Colon (tissue), 2 donors: ENCODE measurements around the gene TIRAP.

ENCODE experiments used
- FAIRE-seq: peaks from 2 replicates; lab custom pipeline; 2012; peaks lifted over from hg19 to GRCh38; lab: Jason Lieb, UNC
- donor health status: control.
- donor health status: control.

TIRAP gene

DNA sequence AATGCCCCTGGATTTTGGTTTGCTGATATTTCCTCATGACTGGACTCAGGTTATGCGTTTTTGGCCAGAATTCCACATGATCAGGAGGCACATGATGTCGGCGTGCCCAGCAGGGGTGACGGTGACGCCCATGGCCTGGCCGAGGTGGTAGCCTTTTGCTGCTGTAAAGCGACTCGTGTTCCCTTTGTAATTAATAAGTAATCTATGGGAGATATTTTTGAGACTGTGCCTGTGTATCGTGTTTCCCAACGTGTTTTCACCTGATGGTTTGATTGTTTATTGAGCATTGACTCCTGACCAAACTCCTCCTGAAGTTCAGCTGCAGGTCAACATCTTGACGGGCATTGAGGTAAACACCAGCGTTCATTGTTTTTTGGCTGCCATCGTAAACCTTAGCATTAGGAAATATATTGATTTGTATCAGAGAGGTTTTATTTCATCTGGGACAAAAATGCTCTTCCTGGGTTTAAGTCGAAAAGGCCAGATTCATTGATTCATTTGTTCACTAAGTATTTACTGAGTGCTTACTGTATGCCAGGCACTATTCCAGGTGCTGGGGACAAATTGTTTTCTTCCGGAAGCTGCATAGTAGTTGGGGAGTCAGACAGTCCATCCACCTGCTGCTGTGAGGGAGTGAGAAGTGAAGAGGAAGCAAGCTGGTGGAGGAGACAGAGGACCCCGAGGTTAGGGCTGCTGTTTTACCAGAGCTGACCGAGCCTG, 44.5 kb downstream of the TIRAP start:
- FAIRE-seq, result no peak

DNA sequence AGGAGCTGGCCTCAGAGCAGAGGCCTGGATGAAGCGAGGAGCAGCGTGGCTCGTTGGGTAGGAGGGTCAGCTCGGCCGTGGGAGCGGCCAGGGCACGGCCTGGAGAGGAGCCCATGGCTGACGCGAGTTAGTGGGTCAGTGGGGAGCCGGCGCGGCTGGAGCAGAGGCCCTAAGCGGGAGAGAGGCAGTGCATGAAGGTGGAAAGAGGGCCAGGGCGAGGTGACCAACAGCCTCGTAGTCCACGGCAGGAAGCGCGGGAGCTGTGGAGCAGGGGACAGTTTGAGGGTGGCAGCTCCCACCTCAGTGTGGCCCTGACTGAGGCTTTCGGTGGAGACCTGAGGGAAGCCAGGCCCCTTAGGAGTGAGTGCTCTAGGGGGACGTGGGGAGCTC, 45.1 kb downstream of the TIRAP start:
- no peak for FAIRE-seq

GRCh38 chr11:126328444-126328843, 45.6 kb downstream of the TIRAP start:
- FAIRE-seq, result no peak

DNA sequence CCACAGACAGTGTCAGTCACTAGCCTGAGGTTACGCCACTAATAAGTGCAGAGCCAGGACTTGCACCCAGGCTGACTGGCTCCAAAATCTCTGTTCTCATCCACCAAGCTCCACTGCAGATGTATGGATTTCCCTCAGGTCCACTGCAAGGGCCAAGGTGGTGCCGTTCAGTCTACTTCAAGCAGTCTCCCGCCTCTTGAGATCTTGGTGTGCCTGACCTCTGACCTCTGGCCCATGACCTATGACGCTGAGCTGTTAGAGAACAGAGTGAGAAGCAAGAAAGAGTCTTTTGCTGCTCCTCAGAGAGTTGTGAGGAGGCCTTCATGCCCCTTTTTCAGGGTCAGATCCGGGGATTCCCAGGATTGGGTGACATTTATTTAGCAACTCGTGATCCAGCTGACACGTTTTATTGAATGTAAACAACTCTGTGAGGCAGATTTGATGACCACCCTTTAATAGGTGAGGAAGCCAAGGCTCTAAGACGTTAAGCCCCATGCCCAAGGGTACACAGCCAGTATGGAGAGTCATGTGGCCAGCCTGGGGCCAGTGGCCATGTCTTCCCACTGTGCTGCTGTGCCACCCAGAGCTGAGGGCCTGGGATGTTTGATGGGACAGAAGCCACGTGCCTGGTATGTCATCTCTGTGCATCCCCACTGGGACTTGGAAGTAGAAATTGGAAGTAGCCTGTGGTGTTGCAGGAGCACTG, 46.2 kb downstream of the TIRAP start:
- FAIRE-seq, result no peak

- no peak for FAIRE-seq
These were observed 46.8 kb downstream of the TIRAP start for GRCh38 chr11:126329644-126330211.

GRCh38 chr11:126331286-126331685, 48.4 kb downstream of the TIRAP start:
- no peak for FAIRE-seq

- FAIRE-seq, result no peak
These were observed 49.4 kb downstream of the TIRAP start for GRCh38 chr11:126332221-126332711.

DNA sequence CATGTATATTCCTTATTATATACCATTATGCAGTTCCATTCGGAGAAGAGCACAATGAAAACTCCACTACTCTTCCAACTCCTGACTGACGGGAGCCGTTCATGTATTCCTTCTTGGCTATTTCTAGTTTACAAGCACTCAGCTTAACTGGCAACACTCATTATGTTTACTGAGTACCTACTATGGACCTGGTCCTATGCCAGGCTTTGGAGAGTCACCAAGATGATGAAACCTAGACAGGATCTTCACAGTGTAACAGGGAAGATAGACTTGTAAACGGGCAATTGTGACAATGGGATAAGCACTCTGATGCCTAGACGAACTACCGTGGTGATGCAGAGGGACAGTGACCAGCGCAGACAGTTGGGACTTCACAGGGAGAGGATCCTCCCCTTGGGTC, 50.2 kb downstream of the TIRAP start:
- FAIRE-seq, result no peak

GRCh38 chr11:126334659-126335462, 52.0 kb downstream of the TIRAP start:
- FAIRE-seq, result no peak

GRCh38 chr11:126335463-126335760, 52.5 kb downstream of the TIRAP start:
- no peak for FAIRE-seq

DNA sequence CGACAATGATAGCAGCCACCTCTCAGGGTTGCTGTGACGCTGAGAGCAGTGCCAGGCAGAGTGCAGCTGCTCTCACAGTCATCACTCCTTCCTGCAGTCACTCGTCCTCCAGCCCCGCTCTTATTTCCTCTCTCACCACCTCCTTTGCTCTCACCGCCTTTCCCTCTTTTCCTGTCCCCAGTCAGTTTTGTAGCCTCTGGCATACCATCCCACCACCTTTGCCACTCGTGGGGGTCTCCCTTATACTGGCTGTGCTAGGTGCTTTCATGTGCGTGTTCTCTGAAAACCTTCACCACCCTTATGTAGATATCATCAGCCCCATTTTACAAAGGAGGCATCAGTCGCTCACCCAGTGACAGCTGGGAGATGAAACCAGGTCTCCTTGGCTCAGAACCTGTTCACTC, 53.2 kb downstream of the TIRAP start:
- no peak for FAIRE-seq

- FAIRE-seq, result no peak
These were observed 53.8 kb downstream of the TIRAP start for GRCh38 chr11:126336671-126337101.

- FAIRE-seq, result no peak
These were observed 54.2 kb downstream of the TIRAP start for GRCh38 chr11:126337126-126337473.

DNA sequence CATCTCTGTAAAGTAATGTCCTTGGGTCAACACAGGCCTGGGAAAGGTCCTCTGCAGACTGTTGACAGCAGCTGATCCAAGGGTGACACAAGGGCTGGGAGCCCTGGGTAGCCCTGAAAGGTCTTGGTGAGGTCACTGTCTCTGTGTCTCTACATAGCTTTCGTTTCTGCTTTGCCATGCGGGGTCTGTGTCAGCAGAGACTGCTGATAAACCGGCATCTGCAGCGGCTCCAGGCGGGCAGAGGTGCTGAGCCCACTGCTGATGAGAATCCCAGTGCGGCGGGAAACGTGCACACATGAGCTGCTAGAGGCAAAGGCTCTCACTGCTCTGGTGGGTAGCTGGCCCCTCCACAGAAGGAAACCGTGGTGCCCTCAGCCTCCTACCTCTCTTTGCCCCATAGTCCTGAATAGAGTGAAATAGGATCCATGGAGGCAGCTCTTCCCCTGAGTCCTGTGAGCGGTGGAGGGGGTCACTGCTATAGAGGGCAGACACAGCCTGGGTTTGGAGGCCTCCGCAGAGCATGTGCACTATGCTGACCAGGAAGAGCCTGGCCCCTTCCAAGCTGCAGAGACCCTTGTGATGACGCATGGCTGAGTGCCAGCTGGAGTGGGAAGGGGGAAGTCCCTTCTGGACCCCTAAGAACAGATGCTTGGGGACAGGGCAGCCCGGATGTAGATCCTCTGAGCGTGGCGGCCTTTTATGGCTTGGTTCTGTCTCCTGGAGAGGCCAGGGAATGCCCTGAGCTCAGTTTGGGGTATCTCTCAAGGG, 54.8 kb downstream of the TIRAP start:
- FAIRE-seq, result no peak

DNA sequence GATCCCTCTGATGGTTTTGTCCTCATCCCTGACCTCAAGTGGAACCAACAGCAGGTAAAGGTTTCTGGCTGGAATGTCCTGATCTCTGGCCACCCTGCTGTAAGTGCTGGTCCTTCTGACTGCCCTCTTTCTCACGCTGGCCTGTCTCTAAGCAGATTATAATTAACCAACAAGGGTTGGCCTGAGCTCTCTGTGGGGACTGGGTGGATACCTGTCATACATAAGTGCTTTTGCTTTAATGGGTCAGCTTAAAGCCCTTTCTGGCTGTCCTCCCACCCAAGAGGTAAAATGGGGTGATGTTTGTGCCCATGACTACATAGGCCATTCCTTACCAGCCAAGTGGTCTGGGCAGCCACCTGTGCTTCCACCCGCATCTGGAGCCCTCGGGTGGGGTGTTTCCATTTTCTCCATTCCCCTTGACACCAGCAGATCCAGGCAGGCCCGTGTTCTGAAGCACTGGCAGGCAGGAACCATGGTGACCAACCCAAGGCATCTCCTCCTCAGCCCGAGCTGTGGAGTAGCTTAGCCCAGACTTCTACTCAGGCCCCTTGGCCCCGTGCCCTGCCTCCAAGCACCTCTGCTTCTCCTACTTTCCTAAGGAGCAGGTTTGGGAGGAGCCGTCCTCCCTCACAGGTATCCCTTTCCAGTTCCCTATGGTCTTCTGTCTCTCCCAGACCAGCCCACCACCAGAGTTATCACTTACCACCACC, 55.6 kb downstream of the TIRAP start:
- no peak for FAIRE-seq

GRCh38 chr11:126339073-126339862, 56.4 kb downstream of the TIRAP start:
- FAIRE-seq, result no peak

DNA sequence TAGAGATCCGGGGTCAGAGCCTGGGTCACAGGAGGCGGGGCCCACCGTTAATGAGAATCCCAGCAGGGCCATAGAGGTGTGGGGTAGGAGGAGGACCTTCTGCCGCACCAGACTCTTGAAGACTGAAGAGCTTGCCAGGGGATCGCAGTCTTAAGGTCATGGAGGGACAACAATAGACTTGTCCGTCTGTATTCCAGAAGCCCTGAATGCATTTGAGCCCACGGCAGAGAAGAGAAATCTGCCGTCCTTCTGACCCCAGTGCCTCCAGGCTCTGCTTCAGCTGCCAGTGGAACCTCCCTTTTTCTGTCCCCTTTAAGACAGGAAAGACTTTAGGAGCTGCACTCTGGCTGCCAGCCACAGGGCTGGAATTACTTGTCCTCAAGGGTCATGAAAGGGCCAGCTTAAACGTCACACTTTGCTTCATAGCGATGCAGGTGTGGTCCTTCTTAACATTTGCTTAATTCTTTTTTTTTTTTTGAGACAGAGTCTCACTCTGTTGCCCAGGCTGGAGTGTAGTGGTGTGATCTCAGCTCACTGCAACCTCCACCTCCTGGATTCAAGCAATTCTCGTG, 57.1 kb downstream of the TIRAP start:
- FAIRE-seq, result no peak

DNA sequence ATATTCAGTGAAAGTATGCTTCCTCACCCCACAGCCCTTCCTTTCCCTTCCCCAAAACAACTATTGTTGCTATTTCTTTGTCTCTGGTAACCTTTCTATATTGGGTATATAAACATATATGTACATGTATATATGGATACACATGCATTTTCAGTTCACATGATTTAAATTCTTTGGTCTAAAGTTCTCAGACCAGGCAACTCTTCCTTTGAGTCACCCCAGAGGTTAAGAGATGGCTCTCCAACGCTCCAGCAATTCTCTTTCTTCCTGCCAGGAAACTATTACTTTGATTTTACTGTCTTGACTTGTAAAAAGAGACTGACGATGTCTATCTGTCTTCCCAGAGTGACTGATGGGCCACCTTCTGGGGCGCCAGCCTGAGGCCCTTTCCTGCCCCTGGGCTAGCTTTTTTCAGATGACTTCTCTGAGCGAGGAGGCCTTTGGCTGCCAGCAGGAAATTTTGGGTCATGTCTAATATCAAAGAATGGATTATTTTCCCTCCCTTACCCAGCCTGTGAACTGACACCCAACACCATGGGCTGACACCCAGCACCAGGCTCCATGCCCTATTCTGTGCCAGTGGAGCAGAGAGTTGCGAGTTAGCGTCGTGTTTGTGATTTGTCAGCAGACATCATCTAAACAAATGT, 58.2 kb downstream of the TIRAP start:
- FAIRE-seq, result no peak

DNA sequence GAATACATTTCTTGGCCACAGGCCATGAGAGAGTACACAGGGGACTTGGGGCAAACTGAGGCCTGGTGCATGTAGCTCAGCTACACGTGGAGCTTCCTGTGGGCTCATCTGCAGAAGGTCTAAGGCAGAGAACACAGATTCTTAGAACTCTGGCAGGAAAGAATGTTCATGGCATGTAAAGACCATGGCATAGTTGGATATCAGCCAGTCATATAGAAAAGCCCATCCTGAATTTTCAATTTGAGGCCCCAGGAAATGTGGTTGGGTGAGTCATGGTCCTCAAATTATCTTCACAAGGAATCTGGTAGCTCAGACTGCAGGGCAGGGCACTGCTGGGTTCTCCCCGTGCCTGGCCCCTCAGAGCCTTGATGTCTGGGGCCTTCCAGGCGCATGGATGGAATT, 58.9 kb downstream of the TIRAP start:
- FAIRE-seq, result no peak

DNA sequence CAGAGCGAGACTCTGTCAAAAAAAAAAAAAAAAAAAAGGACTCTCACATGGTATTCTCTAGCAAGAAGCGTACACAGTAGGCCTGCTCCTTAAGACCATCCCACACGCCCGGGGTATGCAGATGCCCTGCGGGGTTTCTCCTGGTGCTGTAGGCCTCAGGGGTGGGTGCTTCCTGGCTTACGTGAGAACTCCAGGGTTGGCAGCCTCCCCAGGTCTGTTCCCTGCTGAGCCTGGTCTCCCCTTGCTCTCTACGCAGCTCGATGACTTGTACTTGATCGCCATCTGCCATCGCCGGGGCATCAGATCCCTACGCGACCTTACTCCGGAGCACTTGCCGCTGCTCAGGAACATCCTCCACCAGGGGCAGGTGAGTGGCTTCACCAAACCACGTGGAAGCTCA, 60.2 kb downstream of the TIRAP start:
- no peak for FAIRE-seq
